NCI-H1092 (cell line): Measurements from ENCODE around the gene CERK.
"Not testable (repeated sequence)": the region's sequence is repeated elsewhere in the genome, so short reads cannot be mapped to it uniquely, and the experiment has no call there.

ENCODE experiments used
- DNase-seq: peaks from one replicate; lab custom pipeline; 2025; lab: John Stamatoyannopoulos, UW

The CERK gene

GRCh38 chr22:46737976-46738646, at the start of gene CERK:
TSS of gene CERK (minus strand) at chr22:46738252. CDS start at chr22:46738148, 104 bp downstream.
- DNase-seq: no peak

GRCh38 chr22:46783721-46784120, 45.7 kb upstream of the CERK start:
- DNase-seq: no peak

- DNase-seq: not testable (repeated sequence)
Observed at GRCh38 chr22:46782200-46782599, 44.1 kb upstream of the CERK start.

GRCh38 chr22:46781291-46781690, 43.2 kb upstream of the CERK start:
- DNase-seq: no peak

- DNase-seq: no peak
Observed at GRCh38 chr22:46780453-46780852, 42.4 kb upstream of the CERK start.

- no peak for DNase-seq
Observed at GRCh38 chr22:46779651-46780050, 41.6 kb upstream of the CERK start.

GRCh38 chr22:46779023-46779422, 41.0 kb upstream of the CERK start:
- DNase-seq: no peak

GRCh38 chr22:46777609-46777970, 39.5 kb upstream of the CERK start:
- no peak for DNase-seq

- DNase-seq: no peak
Observed at GRCh38 chr22:46776876-46777608, 39.0 kb upstream of the CERK start.

- no peak for DNase-seq
Observed at GRCh38 chr22:46775850-46776826, 38.1 kb upstream of the CERK start.

GRCh38 chr22:46774980-46775849, 37.2 kb upstream of the CERK start:
- no peak for DNase-seq

- no peak for DNase-seq
Observed at GRCh38 chr22:46774253-46774979, 36.4 kb upstream of the CERK start.

- no peak for DNase-seq
Observed at GRCh38 chr22:46773076-46773475, 35.0 kb upstream of the CERK start.

GRCh38 chr22:46770726-46771125, 32.7 kb upstream of the CERK start:
- DNase-seq: no peak

- DNase-seq: no peak
Observed at GRCh38 chr22:46770151-46770641, 32.1 kb upstream of the CERK start.

GRCh38 chr22:46769706-46770105, 31.7 kb upstream of the CERK start:
- DNase-seq: no peak

- DNase-seq: no peak
Observed at GRCh38 chr22:46769191-46769675, 31.2 kb upstream of the CERK start.

GRCh38 chr22:46767249-46767985, 29.4 kb upstream of the CERK start:
- no peak for DNase-seq

GRCh38 chr22:46766611-46767010, 28.6 kb upstream of the CERK start:
- DNase-seq: no peak
